Measurements from ENCODE around the gene SPACA6. TPM values are rescaled to one million over a fixed set of nuclear protein-coding genes. Genes with fewer than 3 reads are reported as not detected.
A peak's percentile ranks its signal among the peaks of the same experiment; 100 is the strongest.
"Not testable (repeated sequence)": the region's sequence is repeated elsewhere in the genome, so short reads cannot be mapped to it uniquely, and the experiment has no call there.

The SPACA6 gene
- total RNA-seq, 1 donor from 2014 or later: 13.9 TPM

DNA sequence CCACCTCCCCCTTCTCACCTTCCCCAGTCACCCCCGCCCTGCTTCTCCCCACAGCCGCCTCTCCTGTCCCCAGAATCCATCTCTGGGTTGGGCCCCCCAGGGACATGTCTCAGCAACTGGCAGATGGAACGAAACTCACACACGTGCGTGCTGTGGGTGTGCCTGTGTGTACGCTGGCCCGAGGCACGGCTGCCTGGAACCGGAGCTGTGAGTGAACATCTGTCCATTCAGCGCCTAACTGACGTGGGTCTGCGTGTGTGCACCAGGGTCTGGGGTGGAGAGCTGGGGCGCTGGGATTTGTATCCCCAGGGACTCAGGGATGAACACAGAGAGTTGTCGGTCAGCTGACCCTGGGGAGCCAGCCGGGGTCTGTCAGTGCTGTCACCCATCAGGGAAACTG is 31.4 kb downstream of the SPACA6 start:
- intact Hi-C loops (cut with micrococcal nuclease): no loop called here

DNA sequence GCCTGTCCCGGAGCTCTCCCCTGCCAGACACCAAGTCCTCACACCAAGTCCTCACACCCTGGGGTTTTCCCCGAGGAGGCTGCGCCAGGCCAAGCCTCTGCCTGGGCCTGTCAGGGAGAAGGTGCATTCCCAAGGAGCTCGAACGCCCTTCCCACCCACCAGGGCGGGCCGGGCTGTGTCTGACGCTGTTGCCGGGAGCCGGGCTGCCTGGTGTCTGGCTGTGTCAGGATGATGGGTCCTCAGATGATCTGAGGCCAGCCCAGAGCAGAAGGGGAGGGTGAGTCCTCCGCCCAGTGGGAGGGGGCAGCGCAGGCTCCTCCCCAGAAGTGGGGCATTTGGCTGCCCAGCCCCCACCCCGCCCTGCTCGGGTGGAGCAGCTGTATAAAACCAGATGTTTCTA is 32.9 kb downstream of the SPACA6 start:
- peak; percentile 86 for ATAC-seq
- intact Hi-C loops (cut with micrococcal nuclease): no loop called here

More for the DNA sequence above, 31.4 kb downstream of the SPACA6 start:
- ATAC-seq: peak; percentile 44
- peak; percentile 56 for DNase-seq

DNA sequence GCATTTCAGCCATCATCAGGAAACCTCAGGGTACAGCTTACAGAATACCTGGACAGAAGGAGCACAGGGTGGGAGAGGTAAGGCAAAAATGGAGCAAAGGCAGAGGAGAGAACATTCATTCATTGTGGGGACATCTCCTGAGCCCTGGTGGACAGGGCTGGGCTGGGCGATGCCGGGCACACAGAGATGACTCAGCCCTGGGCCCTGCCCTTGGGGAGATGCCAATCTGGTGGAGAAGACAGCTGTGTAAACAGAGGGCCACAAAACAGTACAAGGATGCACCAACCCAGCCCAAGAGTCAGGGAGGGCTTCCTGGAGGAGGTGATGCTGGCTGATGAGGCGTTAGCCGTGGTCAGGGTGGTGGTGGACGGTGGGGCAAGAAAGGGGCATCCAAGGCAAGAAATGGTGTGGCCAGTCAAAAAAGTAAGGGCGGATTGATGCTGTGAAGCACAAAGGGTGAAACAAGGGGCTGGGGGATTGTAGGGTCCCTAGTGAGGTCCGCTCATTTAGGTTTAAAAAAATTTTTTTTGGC is 34.3 kb downstream of the SPACA6 start:
- DNase-seq: no peak
- ATAC-seq: no peak
- intact Hi-C loops (cut with micrococcal nuclease): no loop called here

More for the DNA sequence above, 32.9 kb downstream of the SPACA6 start:
- DNase-seq: peak; percentile 69

DNA sequence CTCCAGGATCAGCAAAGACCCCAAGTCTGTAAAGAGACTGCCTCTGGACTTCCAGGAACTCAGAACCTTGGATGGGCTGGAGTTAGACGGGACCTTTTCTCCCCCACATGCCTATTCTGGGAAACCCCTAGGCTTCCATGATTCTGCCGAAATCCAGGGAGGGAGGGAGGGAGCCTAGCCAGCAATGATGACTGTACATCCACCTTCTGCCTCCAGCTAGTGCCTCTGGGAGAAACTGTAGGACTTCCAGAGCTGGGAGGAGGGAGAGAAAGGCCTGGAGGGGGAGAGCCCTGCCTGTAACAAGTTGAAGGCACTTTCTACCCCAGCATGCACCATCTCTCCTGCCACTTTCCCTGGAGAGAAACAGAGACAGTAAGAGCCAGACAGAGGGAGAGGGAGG is 36.7 kb downstream of the SPACA6 start:
- intact Hi-C loops (cut with micrococcal nuclease): no loop called here
- DNase-seq (no peak), ATAC-seq (no peak)

DNA sequence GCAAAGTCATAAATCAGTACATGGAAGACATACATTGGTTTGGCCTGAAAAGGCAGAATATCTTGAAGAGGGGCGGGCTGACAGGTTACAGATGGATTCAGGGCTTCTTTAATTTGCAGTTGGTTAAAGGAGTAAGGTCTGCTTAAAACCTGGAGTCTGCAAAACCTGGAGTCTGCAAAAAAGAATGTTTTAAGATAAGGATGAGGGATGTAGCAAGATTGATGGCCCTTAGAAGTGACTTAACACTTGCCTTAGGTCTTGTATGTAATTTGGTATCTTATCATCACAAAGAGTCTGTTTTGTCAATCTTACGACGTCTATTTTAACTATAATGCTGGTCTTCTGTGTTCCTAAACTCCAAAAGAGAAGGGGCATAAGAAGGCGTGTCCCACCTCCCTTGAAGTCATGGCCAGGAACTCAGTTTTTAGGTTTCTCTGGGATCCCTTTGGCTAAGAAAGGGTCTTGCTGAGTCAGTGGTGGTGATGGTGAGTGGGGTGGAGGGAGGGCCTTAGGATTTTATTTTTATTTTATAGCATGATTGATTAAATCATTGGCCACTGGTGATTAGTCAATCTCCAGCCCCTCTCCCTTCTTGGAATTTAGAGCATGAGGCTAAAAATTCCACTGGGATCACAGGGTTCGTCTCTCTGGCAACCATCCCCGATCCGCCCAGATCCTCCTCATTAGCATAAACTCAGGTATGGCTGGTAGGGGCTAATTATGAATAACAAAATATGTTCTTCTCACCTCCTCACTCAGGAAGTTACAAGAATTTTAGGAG is 40.8 kb downstream of the SPACA6 start:
- no peak for DNase-seq
- intact Hi-C loops (cut with micrococcal nuclease): no loop called here
- no peak for ATAC-seq

DNA sequence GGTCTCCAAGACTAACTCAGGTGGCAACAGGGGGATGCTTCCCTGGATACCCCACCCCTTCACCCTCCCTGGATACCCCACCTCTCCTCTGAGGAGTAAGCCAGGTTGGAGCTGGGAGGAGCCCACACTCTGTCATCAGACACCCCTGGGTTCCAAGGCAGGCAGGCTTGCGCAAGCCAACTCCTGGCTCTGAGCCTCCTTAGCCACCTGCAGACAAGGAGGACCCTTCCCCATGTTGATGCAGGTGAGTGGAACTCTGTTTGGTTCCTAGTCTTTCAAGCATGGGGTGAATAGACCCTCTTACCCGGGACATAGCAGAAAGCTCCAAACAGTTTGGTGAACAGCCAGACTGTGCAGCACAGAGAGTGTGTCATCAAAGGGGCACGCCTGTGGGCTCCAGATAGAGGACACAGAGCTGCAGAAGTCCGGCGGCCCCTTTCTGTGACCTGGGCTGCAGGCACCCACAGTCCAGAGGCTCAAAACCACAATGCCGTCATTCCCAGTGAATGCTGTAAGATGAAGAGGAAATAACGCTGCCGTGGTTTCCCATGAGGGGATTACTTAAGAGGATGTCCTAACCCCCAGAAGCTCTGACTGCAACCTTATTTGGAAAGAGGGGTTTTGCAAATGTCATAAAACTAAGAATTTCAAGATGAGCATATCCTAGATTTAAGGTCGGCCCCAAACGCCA is 42.8 kb downstream of the SPACA6 start:
- DNase-seq (peak; percentile 52), ATAC-seq (peak; percentile 64)
- intact Hi-C loops (cut with micrococcal nuclease): no loop called here

DNA sequence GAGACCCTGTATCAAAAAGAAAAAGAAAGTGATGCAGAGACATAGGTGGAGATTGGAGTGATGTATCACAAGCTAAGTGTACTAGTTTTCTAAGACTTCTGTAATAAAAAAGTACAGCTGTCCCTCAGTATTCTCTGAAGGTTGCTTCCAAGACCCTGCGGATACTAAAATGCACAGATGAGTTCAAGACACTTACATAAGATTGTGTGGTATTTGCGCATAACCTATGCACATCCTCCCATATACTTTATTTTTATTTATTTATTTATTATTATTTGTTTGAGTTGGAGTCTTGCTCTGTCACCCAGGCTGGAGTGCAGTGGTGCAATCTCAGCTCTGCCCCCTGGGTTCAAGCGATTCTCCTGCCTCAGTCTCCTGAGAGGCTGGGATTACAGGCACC is 44.3 kb downstream of the SPACA6 start:
- intact Hi-C loops (cut with micrococcal nuclease): no loop called here
- ATAC-seq (no peak), DNase-seq (no peak)

DNA sequence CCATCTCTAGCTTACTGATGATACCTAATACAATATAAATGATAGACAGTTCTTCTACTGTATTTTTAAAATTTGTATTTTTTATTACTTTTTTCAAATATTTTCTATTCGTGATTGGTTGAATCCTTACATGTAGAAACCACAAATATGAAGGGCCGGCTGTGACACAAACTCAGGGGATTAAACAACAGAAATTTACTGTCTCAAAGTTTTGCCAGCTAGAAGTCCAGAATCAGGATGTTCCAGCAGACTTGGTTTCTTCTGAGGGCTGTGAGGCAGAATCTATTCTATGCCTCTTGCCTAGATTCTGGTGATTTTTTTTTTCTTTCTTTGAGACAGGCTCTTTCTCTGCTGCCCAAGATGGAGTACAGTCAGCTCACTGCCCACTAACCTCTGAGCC is 44.8 kb downstream of the SPACA6 start:
- intact Hi-C loops (cut with micrococcal nuclease): no loop called here
- DNase-seq (no peak), ATAC-seq (no peak)

DNA sequence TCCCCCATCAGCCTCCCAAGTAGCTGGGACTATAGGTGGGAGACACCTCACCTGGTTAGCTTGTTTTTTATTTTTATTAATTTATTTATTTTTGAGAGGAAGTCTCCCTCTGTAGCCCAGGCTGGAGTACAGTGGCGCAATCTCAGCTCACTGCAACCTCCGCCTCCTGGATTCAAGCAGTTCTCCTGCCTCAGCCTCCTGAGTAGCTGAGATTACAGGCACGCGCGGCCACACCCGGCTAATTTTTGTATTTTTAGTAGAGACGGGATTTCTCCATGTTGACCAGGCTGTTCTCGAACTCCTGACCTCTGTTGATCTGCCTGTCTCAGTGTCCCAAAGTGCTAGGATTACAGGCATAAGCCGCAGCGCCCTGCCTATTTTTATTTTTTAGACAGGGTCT is 45.4 kb downstream of the SPACA6 start:
- intact Hi-C loops (cut with micrococcal nuclease); ATAC-seq: not testable (repeated sequence)

DNA sequence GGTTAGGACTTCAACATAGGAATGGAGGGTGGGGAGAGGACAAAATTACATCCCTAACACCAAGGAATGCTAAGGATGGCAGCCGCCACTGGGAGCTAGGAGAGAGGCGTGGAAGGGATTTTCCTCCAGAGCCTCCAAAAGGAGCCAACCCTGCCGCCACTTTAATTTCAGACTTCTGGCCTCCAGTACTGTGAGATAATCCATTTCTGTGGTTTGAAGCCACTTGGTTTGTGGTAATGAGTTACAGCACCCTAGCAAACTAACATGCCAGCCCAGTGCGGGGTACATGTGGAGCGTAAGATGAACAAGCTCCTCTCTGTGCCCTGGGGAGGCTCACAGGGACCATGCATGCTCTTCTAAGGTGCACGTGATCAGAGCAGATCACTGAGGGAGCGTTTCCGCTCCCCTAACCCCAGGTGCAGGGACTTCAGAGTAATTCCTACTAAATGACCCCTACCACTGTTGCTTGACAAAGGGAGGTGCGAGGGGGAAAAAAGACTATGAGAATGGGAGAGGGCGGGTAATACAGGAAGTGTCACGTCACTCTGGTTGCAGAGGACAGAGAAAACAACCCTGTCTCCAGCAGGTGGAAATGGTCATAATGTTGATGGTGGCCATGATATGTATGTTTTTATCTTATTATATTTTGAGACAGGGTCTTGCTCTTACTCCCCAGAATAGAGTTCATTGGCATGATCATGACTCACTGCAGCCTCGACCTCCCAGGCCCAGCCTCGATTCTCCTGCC is 46.5 kb downstream of the SPACA6 start:
- no peak for ATAC-seq
- intact Hi-C loops (cut with micrococcal nuclease): no loop called here
- DNase-seq: no peak

More for the DNA sequence above, 45.4 kb downstream of the SPACA6 start:
- DNase-seq: not testable (repeated sequence)

DNA sequence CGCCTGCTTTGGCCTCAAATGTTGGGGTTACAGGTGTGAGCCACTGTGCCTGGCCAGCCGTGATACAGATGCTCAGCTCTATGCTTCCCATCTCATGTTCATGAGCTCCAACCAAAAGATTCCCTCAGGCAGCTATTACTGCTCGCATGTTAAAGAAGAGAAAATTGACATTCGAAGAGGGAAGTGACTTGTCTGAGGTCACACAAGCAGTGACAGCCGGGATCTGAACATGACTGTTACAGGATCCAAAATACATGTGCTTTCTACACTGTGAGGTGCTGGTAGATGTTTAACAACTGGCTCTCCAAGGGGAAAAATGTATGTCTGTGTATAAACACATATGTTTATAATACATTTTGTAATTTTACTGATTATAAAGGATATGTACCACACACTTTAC is 47.2 kb downstream of the SPACA6 start:
- intact Hi-C loops (cut with micrococcal nuclease): no loop called here
- no peak for ATAC-seq
- DNase-seq: no peak

DNA sequence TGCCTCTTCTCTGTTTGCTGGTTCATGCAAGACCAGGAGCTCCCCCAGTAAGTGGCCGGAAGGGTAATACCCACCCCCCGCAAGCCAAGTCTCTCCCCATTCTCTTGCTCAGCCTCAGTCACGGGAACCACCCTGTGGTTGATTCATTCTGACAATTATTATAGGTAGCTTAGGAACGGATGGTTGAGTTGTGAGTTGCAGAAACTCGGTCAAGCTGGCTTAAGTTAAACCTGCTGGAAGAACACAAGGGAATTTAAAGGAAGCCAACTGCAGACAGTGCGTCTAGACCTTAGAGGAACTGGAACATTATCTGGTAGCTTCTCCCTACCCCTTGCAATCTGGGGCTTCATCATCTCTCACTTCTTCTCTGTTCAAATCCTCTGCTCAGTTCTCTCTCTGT is 49.7 kb downstream of the SPACA6 start:
- ATAC-seq: no peak
- intact Hi-C loops (cut with micrococcal nuclease): no loop called here
- no peak for DNase-seq

DNA sequence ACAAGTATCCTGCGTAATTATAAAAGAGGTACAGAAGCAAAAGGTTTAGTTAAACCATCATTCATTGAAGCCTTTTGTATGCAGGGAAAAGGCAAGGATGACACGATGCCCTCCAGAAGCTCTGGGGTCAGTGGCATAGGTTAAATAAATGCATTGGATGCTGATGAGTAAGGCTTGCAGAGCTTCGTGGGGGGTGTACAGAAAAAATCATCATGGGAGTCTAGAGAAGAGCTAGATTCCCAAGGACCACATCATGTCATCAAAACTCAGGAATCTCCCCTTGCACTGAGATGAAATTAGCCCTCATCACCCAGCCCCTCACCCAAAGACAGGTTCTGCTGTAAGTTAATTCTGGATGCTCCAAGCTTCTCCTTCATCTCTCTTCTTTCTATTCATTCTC is 50.3 kb downstream of the SPACA6 start:
- no peak for DNase-seq
- intact Hi-C loops (cut with micrococcal nuclease): no loop called here
- ATAC-seq: no peak

DNA sequence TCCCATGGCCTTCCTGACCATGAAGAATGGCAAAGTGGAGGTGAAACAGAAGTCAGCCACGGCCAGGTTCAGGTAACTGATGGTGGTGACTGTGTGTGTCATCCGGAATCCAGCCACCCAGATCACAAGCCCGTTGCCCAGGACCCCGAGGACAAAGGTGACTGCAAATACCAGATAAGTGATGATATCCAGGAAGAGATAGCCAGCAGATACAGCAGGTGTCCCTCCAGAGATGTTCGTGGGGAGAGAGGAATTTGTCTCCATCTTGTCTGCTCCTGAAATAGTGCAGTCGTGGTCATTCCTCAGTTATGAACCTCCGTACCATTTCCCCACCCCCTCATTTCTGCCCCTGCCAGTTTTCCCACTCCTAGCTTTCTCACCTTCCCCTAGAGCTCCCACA is 53.6 kb downstream of the SPACA6 start:
- no peak for DNase-seq
- intact Hi-C loops (cut with micrococcal nuclease): no loop called here
- ATAC-seq: no peak

DNA sequence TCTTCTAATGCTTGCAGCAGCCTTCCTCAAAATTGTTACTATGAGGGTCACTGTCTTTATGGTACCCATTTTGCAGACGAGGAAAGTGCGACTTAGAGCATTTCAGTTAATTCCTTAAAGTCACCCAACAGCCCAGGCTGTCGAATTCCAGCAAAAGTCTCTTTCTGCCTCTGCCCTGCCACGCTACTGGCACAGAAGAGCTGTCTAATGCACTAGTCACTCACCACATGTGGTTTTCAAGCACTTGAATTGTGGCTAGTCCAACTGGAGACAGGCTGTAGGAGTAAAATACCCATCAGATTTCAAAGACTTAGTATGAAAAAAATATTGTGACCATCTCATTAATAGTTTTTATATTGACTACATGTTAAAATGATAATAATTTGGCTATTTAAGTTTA is 56.8 kb downstream of the SPACA6 start:
- ATAC-seq (no peak), DNase-seq (no peak)
- intact Hi-C loops (cut with micrococcal nuclease): no loop called here

DNA sequence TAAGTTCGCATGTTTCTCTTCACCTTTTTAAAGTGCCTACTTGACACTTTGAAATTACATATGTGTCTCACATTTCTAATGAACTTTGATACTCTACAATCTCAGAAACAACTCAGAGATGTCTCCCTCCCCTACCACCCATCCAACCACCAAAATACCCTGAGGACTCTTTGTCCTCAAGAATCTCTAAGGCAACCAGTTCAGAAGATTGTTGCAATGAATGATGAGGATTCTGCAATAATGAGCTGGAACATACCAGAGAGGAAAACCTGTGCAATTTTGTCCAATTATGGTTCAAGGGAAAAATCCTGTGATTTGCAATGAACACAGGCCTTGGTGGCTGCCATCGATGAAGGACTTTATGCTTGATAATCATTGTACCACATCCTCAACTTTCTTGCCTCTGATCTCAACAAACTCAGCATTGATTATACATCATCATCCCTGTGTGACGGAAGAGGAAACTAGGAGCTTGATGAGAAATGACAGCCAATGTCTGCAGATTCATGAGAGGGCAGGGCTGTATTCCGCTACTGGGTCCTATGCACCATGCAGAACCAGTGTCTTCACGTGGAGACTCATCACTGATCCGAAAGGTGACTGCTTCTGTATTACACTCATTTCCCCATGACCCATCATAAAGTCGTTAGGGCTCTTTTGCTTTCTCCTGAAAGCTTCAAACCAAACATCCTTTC is 57.4 kb downstream of the SPACA6 start:
- no peak for ATAC-seq
- intact Hi-C loops (cut with micrococcal nuclease): no loop called here
- no peak for DNase-seq

DNA sequence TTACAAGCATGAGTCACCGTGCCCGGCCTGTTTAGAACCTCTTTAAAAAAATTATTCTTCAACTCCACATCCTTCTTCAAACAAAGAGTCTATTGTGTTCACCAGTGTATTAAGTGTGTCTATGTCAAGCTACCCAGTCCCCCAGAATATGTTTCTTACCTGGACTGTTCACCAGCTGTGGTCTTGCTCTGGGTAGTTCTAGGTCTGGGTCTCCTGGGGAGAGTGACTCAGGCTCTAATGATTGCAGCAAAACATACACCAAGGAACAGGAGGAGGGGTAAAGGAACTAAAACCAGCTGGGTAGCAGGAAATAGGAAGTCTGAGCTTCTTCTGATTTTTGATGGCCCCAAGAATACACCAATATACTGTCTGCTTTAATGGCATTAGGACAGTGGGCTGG is 58.5 kb downstream of the SPACA6 start, which contains the start of gene FPR1:
FPR1 (minus strand) TSS at position 224 of the 400 bp plus-strand sequence. CDS start 4,884 bp downstream, outside the sequence.
- intact Hi-C loops (cut with micrococcal nuclease): no loop called here
- peak; percentile 79 for ATAC-seq
- no peak for DNase-seq

DNA sequence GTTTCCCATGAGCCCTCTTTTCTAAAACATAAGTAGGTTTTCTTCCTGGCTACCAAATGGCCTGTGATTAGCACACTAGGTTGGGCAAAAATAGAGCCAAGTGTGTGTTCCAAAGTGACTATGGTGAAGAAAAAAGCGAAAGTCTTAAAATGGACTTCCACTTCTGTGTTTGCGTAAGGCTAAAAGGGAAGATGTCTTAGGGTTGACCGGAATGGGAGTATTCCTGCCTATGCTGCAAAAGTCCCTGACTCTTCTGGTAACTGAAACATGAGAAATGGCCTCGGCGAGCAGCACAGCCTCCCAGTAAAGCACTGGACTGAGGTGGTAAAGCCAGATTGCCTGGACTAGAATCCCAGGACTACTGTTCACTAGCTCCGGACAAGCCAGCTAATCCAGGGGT is 61.0 kb downstream of the SPACA6 start:
- DNase-seq (no peak), ATAC-seq (peak; percentile 47)
- intact Hi-C loops (cut with micrococcal nuclease): no loop called here

DNA sequence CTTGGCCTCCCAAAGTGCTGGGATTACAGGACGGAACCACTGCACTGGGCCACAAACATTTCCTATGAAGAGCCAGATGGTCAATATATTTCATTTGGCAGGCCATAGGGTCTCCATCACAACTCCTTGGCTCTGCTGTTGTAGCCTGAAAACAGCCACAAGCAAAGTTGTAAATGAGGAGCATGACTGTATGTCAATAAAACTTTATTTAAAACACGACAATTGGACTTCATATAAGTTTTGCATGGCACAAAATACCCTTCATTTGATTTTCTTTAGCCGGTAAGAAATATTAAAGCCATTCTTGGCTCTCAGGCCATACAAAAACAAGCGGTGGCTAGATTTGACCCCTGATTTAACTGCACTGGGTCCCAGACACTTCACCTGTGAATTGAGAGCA is 61.6 kb downstream of the SPACA6 start:
- no peak for DNase-seq
- intact Hi-C loops (cut with micrococcal nuclease): no loop called here
- no peak for ATAC-seq
